ENCODE results near the gene MAP3K4. TPM values are rescaled to one million over a fixed set of nuclear protein-coding genes. Genes with fewer than 3 reads are reported as not detected.

Gene MAP3K4
- total RNA-seq, 1 experiment from 2014 or later, result 27.9 TPM

GRCh38 chr6:161132384-161132783 lies 140.8 kb downstream of the MAP3K4 start:
- TF ChIP-seq EZH2phosphoT487 (IDR thresholded peaks at IDR 0.05; ENCODE audit: borderline replicate concordance, low read length) (no peak), EZH2 (IDR thresholded peaks at IDR 0.05; ENCODE audit: low read length, unreplicated experiment) (no peak), CTCF (conservative IDR thresholded peaks at IDR 0.05; ENCODE audit: low read depth, low read length) (no peak)
- Histone ChIP-seq H3K27ac (ENCODE audit: low read length) (no peak overlapping the region), H3K9me3 (ENCODE audit: low read length) (no peaks in the 10 kb centered on the region), H3F3A (ENCODE audit: low read length, unreplicated experiment) (no peaks in the 10 kb centered on the region), H3K27me3 (ENCODE audit: low read length) (no peaks in the 10 kb centered on the region), H3K36me3 (ENCODE audit: low read depth, low read length) (no peaks in the 10 kb centered on the region), H3K79me2 (ENCODE audit: low read length) (no peaks in the 10 kb centered on the region), H4K20me1 (ENCODE audit: low read length) (no peaks in the 10 kb centered on the region), H2AFZ (ENCODE audit: low read length) (no peak overlapping the region), H3K9ac (ENCODE audit: low read length) (no peak overlapping the region), H3K4me3 (ENCODE audit: low read length) (no peak overlapping the region), H3K9me2 (replicated peaks; ENCODE audit: low read length) (no peaks in the 10 kb centered on the region), H3K4me1 (ENCODE audit: insufficient read depth, low read length) (peaks cover 32% of the 10 kb centered on the region), H3K4me2 (ENCODE audit: low read length) (no peak overlapping the region)
- no TSS peak for BruUV-seq (replicated peaks)
- intact Hi-C loops (cut with micrococcal nuclease), result loop anchor here (10.0 kb wide), 1 partner anchor 138 kb away; the partner anchor contains the start of gene MAP3K4
- no peak for DNase-seq
- no peak for ATAC-seq
- ChIA-PET CTCF (interaction anchor here (0.5 kb wide), 1 partner anchor 260 kb away, joined by 4 read pairs; no protein-coding TSS in a partner anchor), POLR2A (ENCODE audit: unreplicated experiment) (no interaction called here)

GRCh38 chr6:161133963-161134362 lies 142.4 kb downstream of the MAP3K4 start:
- H3K9me2 ChIP-seq (replicated peaks; ENCODE audit: low read length), result no peaks in the 10 kb centered on the region
- H4K20me1 ChIP-seq (ENCODE audit: low read length), result no peaks in the 10 kb centered on the region
- H3K79me2 ChIP-seq (ENCODE audit: low read length), result no peaks in the 10 kb centered on the region
- no TSS peak for BruUV-seq (replicated peaks)
- ChIA-PET CTCF (no interaction called here), POLR2A (ENCODE audit: unreplicated experiment) (no interaction called here)
- H2AFZ ChIP-seq (ENCODE audit: low read length), result no peak overlapping the region
- no peak overlapping the region for H3K4me3 ChIP-seq (ENCODE audit: low read length)
- no peak overlapping the region for H3K4me2 ChIP-seq (ENCODE audit: low read length)
- no peaks in the 10 kb centered on the region for H3F3A ChIP-seq (ENCODE audit: low read length, unreplicated experiment)
- DNase-seq (no peak), ATAC-seq (no peak)
- intact Hi-C loops (cut with micrococcal nuclease), result loop anchor here (10.0 kb wide), 1 partner anchor 139 kb away; the partner anchor contains the start of gene MAP3K4
- no peaks in the 10 kb centered on the region for H3K27me3 ChIP-seq (ENCODE audit: low read length)
- H3K9me3 ChIP-seq (ENCODE audit: low read length), result no peaks in the 10 kb centered on the region
- no peak for TF ChIP-seq EZH2 (IDR thresholded peaks at IDR 0.05; ENCODE audit: low read length, unreplicated experiment)
- TF ChIP-seq EZH2phosphoT487 (IDR thresholded peaks at IDR 0.05; ENCODE audit: borderline replicate concordance, low read length), result no peak
- TF ChIP-seq CTCF (conservative IDR thresholded peaks at IDR 0.05; ENCODE audit: low read depth, low read length), result no peak
- H3K36me3 ChIP-seq (ENCODE audit: low read depth, low read length), result no peaks in the 10 kb centered on the region
- peak overlapping the region; percentile 87 for H3K27ac ChIP-seq (ENCODE audit: low read length)
- H3K4me1 ChIP-seq (ENCODE audit: insufficient read depth, low read length), result peaks cover 30% of the 10 kb centered on the region
- H3K9ac ChIP-seq (ENCODE audit: low read length), result peak overlapping the region; percentile 64

GRCh38 chr6:161134550-161135298 lies 143.2 kb downstream of the MAP3K4 start:
- Histone ChIP-seq H3K27me3 (ENCODE audit: low read length) (no peaks in the 10 kb centered on the region), H3K9me3 (ENCODE audit: low read length) (no peaks in the 10 kb centered on the region), H3K79me2 (ENCODE audit: low read length) (no peaks in the 10 kb centered on the region), H2AFZ (ENCODE audit: low read length) (no peak overlapping the region), H3K4me1 (ENCODE audit: insufficient read depth, low read length) (peaks cover 35% of the 10 kb centered on the region), H3K36me3 (ENCODE audit: low read depth, low read length) (no peaks in the 10 kb centered on the region), H3K9ac (ENCODE audit: low read length) (peak overlapping the region; percentile 64), H3K9me2 (replicated peaks; ENCODE audit: low read length) (no peaks in the 10 kb centered on the region), H3K27ac (ENCODE audit: low read length) (peak overlapping the region; percentile 87), H4K20me1 (ENCODE audit: low read length) (no peaks in the 10 kb centered on the region), H3K4me3 (ENCODE audit: low read length) (no peak overlapping the region), H3K4me2 (ENCODE audit: low read length) (no peak overlapping the region), H3F3A (ENCODE audit: low read length, unreplicated experiment) (no peaks in the 10 kb centered on the region)
- CTCF ChIA-PET, result interaction anchor here (1.4 kb wide), 1 partner anchor 236 kb away, joined by 3 read pairs; no protein-coding TSS in a partner anchor
- TF ChIP-seq EZH2phosphoT487 (IDR thresholded peaks at IDR 0.05; ENCODE audit: borderline replicate concordance, low read length), result no peak
- TF ChIP-seq EZH2 (IDR thresholded peaks at IDR 0.05; ENCODE audit: low read length, unreplicated experiment), result no peak
- TF ChIP-seq CTCF (conservative IDR thresholded peaks at IDR 0.05; ENCODE audit: low read depth, low read length), result no peak
- DNase-seq (peak; percentile 41), ATAC-seq (peak; percentile 68)
- BruUV-seq (replicated peaks), result no TSS peak
- POLR2A ChIA-PET (ENCODE audit: unreplicated experiment), result interaction anchor here (0.6 kb wide), 1 partner anchor 615 kb away, joined by 5 read pairs; no protein-coding TSS in a partner anchor
- intact Hi-C loops (cut with micrococcal nuclease), result loop anchor here (10.0 kb wide), 1 partner anchor 140 kb away; the partner anchor contains the start of gene MAP3K4
